Measurements from ENCODE around the gene TOP2B.

The TOP2B gene

DNA sequence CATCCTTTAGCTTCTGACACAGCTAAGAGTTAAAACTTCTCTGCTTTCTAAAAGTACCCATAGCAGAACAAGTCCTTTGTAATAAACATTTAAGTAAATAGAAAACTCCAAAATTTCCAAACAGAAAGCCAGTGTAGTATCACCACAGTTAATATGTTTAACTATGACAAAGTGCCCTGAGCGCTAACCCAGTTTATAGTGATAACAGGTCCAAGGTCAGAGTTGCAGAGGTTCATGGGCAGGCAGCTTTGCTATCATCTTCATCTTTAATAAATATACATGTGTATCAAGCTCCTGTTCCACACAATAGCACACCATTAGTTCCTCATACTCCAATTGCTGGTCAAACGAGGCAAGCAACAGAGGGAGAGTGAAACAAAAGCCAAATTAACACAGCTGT is 12.4 kb upstream of the TOP2B start:
- in situ Hi-C loops (cut with HindIII; ENCODE audit: low sequenced_read_pairs) = no loop called here

DNA sequence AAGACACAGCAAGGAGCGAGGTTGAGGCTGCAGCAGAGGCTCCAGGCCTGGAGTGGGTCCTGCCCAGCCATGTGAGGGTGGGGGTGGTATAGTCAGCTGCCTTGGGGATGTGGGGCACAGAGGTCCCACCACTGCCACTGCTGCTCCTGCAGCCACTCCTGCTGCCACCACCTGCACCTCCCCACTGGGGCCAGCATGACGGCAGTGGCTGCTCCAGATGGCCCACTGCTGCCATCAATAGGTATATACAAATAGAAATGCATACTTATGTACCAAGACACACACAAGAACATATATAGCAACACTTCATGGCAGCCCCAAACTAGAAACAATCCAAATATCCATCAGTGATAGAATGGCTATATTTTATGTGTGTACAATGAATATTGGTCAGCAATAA is 10.0 kb upstream of the TOP2B start:
- in situ Hi-C loops (cut with HindIII; ENCODE audit: low sequenced_read_pairs) = no loop called here

DNA sequence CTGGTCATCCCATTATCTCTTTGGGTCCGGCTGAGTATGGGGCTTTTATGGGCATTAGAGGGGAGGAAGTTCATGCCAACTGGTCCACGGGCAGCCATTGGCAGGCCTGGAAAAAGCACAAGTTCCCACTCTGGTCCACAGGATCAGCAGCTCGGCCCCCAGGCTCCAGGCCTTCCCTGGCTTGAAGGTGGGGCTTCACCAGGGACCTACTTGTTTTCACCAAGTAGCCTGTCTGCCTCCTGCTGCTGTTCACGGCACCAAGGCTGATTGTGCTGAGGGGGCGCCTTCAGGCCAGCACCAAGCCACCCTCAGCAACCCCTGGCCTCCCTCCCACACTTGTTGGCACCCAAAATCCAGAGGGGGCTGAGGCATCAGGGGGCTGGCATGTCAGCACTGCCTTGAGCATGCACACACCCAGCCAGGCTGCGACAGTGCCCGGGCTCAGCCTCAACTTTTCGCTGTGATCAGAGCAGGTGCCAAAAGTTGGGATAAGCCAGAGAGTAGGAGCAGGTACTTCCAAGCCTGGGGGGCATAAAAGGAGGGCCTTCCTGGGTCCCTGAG is 9.1 kb upstream of the TOP2B start:
- in situ Hi-C loops (cut with HindIII; ENCODE audit: low sequenced_read_pairs) = no loop called here

DNA sequence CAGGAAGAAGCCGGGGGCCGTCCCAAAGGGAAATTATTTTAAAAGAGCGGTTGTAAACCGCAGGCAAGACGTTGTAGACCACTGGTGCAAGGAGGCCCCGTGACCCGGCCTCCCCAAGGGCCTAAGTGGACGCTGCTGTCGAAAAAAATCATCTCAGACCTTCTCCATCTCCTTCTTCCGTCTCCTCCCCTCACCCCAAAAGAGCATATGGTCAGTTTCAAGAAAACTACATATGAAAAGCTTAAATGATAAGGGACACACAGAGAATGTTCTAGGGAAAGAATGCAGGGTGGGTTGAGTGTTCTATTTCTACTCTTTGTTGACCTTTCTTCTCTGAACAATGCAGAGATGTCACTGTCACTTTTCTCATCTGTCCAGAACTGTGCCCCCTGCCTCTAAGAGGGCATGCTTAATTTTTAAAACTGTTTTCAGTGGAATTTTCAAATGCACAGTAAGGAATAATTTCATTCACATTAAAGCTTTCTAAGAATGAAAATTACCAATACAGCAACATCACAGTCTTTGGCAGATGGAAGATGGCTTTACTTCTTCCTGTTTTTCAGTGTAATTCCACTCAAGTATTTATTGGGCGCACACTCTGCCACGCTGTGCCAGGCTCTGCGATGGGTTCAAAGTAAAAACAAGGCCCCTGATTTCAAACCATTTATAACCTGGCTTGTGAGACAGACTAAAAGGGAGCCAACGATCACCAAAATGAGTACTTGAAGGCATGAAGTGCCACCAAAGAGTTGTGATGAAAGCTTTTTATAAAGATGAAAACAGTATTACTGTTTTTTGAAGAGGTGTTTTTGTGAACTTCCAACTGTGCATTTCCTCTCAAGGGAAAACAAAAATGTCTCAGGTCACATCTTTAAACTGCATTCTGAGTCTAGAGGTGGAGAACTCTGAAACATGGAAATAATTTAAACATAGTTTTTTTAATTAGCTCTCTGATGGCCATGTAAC is 891 bp upstream of the TOP2B start:
- in situ Hi-C loops (cut with HindIII; ENCODE audit: low sequenced_read_pairs) = no loop called here

DNA sequence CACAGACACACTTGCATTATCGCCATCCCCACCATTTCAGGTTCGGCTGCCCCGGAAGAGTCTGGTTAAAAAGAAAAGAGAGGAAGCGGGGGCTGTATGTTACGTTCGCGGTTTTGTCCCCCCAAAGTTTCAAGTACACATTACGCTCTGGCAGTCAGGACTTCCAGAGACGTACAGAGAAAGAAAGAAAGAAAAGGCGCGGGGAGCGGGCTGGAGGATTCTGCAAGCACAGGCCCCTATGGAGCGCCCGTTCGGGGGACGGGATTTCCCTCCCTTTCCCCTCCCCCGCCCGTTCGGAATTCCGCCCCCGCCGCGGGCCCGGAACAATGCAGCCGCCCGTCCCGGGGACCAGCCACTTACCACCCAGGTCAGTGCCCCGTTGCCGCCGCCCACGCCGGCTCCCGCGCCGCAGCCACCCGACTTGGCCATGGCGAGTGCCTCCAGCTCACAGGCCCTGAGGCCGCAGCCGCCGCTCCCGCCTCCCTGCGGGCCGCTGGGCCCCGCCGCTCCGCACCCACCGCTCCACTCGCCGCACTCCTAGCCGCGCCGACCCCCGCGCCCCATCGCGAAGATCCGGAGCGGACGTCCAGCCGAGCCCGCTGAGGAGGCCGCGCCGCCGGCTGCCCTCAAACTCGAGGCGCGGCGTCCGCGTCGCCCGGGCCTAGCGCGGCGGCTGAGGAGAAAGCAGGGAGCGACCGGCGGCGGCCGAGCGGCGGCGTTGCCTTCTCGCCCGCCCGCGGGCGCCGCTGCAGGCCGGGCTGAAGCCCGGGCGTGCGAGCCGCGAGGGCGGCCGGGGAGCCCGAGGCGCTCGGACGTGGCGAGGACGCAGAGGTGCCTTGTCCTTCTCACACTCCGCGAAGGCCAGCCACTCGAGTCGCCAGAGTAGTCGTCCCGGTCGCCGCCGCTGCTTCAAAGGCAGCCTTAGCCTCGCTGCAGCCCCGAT is 567 bp downstream of the TOP2B start:
- in situ Hi-C loops (cut with HindIII; ENCODE audit: low sequenced_read_pairs) = no loop called here

DNA sequence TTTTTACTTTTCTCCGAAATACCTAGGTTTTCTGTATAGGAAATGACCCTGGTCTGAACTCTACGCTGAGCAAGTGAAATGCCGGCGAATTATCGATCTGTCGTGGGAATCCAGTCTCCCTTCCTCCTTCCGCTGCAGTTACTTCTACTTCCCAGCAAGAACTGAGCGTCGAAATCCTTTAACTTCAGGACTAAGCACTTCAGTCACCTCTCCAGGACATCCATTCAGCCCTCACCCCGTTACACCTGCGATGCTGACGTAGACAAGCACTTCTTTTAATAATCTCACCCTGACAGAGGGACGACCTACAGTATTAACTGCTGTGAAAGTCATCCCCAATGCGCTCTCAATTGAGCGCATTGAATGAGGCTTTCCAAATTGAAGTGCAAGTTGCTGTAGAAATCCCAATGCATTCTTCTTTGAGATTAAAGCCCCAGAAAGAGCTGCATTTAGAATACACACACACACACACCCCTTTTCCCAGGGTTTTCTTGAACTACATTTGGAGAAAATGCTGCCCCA is 1.3 kb downstream of the TOP2B start:
- in situ Hi-C loops (cut with HindIII; ENCODE audit: low sequenced_read_pairs) = no loop called here

DNA sequence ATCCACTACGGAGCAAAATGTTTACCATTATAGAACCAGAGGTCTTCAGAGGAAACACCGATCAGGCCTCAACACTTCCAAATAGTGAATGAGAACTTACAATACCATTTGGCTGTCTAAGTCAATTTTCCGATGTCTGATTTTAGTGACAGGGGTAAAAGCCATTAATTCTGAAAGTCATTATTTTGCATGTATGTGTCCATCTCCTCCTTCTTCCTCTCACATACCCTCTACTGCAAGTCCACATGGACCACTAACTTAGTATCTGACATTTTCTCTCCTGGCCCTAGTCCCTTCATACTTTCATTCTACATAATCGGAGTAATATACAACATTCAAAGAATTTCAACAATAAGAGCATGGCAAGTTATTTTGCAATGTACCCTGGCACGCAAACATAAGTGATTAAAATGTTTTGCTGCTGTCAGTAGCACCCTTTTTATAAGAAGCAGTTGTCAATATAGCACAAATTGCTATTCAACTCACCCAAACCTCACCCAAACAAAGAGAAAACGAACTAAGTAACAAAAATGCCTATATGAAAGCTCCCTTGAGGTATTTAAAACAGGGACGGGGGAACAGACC is 1.9 kb downstream of the TOP2B start:
- in situ Hi-C loops (cut with HindIII; ENCODE audit: low sequenced_read_pairs) = no loop called here

DNA sequence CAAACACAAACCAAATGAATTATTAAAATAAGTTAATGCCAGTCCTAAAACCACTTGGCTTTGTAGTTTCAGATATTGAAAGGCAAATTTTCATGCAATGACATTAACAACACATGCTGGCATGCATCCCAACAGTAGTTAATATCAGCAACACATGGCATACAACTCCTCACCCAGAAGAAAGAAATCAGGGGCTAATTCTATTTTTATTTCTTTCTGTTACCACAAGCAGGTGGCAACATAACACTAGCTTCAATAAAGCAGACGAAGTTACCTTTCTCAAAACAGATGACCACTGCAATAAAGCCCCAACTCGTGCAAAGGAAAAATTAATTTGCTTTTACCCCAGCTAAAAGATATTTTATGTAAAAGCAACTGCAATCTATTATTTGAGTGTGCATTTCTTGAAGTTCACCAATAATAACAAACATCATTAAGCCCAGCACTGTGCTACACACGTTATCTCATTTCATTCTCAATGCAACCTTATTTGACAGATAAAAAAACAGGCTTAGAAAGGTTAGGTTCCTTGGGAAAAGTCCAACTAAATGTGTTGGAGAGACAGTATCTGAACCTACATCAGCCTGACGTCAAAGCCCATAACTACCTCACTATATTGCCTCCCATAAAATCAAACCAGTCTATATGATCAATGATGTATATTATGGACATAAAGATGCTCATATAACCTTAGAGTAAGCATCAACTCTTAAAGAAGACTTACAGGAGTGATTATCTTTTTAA is 2.8 kb downstream of the TOP2B start:
- in situ Hi-C loops (cut with HindIII; ENCODE audit: low sequenced_read_pairs) = no loop called here

DNA sequence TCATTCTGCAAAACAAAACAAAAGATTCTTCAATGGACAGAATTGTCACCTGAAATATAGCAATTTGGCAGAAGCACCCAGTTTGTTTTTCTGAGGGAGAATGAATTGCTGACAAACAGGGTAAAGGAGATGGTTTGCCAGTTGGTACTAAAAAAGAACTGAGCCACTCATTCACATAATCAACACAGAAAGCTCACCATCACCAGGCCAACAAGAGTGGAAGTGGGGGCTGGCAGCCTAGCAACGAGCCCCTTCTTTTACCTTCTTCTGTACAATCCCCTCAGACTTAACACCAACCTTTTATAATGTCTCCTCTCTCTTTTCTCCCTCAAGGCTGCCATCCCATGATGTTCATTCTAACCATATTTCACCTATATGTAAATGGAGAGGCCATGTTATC is 5.9 kb downstream of the TOP2B start:
- in situ Hi-C loops (cut with HindIII; ENCODE audit: low sequenced_read_pairs) = no loop called here

DNA sequence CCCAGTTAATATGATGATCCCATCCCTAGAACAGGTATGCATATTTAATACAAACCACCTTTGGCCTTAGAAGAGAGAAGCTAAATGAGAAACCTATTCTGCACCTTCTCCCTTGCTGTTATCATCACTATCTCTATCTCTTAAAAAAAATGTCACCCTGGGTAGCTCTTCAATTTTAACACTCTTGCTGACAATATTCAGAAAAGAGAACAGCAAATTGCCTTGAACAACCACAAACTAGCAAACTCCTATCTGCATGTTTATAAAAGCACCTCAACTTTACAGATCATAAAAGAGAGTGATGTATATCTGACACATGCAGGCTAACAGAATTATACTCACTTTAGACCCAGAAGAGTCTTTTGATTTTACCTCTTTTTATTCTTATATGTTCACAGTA is 7.4 kb downstream of the TOP2B start:
- in situ Hi-C loops (cut with HindIII; ENCODE audit: low sequenced_read_pairs) = no loop called here

DNA sequence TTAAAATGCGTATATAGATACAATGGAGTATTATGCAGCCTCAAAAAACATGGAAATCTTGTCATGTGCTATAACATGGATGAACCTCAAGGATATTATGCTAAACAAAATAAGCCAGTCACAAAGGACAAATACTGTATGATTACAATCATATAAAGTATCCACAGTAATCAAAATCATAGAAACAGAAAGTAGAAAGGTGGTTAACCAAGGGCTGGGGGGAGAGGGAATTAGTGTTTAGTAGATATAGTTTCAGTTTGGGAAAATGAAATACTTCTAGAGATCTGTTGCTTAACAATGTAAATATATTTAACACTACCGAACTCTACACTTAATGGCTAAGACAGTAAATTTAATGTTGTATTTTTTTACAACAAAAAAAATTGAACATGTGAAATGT is 9.0 kb downstream of the TOP2B start:
- in situ Hi-C loops (cut with HindIII; ENCODE audit: low sequenced_read_pairs) = no loop called here

DNA sequence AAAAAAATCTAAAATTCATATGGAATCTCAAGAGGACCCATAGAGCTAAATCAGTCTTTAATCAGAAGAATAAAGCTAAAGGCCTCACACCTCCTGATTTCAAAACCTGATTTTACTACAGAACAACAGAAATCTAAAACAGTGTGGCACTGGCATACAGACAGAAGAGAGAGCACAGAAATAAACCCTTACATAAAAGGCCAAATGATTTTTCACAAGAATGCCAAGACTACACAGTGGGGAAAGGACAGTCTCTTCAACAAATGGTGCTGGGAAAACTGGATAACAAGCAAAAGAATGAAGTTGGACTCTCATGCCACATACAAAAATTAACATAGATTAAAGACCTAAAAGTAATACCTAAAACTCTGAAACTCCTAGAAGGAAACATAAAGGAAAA is 10.1 kb downstream of the TOP2B start:
- in situ Hi-C loops (cut with HindIII; ENCODE audit: low sequenced_read_pairs) = no loop called here

DNA sequence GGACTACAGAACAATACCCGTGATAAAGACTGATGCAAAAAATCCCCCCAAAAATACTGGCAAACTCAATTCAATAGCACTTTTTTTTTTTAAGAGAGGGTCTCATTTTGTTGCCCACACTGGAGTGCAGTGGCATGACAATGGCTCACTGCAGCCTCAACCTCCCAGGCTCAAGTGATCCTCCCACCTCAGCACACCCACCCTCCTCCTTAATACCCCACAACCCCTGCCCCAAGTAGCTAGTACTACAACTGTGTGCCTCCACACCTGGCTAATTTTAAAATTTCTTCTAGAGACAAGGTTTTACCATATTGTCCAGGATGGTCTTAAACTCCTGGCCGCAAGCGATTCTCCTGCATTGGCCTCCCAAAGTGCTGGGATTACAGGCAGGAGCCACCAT is 11.4 kb downstream of the TOP2B start:
- in situ Hi-C loops (cut with HindIII; ENCODE audit: low sequenced_read_pairs) = no loop called here

DNA sequence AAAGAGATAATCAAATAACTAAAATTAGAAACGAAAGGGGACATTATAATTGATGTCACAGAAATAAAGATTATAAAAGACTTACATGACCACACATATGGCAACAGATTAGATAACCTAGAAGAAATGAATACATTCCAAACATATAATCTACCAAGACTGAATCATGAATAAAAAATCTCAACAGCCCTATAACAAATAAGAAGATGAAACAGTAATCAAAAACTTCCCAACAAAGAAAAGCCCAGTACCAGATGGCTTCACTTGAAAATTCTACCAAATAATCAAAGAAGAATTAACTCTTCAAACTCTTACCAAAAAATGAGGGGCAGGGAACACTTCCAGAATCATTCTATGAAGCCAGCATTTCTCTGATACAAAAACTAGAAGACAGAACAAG is 11.8 kb downstream of the TOP2B start:
- in situ Hi-C loops (cut with HindIII; ENCODE audit: low sequenced_read_pairs) = no loop called here

DNA sequence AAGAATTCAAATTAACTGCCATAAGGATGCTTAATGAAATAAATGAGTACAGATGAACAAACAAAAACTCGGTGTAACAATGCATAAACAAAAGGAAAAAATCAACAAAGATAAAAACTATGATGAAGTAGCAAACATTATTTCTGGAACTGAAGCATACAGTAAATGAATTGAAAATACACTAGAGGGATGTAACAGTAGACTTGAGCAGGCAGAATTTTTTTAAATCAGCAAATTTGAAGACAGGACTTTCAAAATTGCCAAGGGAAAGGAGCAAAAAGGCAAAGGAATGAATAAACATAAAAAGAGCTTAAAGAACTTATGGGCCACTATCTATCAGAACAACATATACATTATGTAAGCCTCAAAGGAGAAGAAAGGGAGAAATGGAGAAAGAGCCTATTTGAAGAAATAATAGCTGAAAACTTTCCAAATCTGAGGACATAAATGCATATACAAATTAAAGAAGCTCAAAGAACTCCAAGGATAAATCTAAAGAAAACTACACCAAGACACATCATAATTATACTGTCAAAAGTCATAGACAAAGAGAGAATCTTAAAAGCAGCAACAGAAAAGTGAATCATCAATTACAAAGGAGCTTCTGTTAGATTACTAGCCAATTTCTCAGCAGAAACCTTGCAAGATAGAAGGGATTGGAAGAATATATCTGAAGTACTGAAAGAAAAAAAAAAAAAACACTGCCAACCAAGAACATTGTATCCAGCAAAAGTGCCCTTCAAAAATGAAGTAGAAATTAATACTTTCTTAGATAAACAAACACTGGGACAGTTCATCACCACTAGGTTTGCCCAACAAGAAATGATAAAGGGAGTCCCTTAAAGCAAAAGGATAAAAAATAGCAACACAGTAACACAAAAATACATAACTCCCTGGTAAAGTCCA is 15.5 kb downstream of the TOP2B start:
- in situ Hi-C loops (cut with HindIII; ENCODE audit: low sequenced_read_pairs) = no loop called here

DNA sequence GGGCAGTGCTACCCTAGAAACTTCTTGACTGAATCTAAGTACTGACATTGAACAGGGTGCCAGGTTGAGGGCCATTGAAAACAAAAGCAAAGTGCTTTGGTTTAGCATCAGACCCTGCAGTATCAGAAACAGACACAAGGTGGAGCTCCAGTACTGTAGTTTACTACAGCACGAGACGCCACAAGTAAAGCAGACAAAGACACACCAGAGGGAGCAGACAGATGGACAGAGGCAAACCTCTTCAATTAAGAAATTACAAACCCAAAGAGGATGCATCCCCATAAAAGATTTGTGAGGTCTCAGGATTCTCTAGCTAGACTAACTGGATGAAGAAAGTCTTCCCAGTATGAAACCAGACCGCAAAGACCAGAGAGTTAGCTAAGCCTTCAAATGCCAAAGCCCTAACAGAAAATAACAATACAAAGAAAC is 16.6 kb downstream of the TOP2B start:
- in situ Hi-C loops (cut with HindIII; ENCODE audit: low sequenced_read_pairs) = no loop called here

DNA sequence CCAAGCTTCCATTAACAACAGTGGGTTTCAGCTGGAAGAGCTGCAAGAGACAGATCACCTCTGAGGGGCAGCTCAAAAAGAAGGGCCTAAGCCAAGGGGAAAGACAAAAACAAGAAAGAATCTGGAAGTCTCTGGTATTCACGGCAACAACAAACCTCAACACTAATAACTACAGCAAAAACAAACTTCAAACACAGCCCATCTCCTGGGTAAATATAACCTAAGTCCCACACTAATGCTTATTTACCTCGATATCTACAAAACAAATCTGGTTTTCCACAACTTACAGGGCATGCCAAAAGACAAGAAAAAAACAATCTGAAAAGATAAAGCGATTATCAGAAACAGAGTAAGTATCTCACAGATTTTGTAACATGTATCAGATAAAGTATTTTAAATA is 29.7 kb downstream of the TOP2B start:
- in situ Hi-C loops (cut with HindIII; ENCODE audit: low sequenced_read_pairs) = no loop called here

DNA sequence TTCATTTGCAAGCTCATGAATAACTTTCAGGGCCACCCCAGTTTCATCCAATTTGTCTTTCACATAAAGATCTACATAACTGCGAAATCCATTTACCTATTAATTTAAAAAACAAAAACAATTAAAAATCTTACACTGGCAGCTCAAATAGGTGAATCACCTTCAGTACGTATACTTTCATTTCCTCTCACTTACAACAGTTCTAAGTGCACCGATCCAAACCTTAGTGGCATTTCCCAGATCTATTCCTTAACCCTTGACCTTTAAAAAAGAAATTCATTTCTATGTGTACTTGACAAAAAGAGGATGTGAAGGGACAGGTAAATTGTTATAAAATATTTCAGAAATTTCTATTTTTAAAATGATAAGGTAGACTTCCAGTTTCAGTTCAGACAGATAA is 30.8 kb downstream of the TOP2B start:
- in situ Hi-C loops (cut with HindIII; ENCODE audit: low sequenced_read_pairs) = no loop called here

DNA sequence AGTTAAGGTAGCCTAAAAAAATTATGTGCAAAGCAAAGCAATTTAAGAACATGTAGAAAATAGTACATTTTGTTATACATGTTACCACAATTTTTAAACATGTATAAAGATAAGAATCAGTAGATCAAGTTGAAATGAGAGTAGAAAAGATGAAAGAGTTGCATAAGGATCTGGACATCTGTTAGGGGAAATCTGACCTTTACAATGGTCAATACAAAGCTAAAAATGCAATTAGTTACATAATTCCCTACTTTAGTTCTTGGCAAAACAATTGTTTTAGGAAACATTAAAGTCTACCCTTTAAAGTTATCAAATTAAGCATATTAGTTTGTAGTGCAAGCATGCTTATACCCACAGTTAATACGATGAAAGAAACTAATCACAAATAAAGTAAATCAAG is 32.7 kb downstream of the TOP2B start:
- in situ Hi-C loops (cut with HindIII; ENCODE audit: low sequenced_read_pairs) = no loop called here

All from DLD1 (cell line).